Activated CD4-positive, alpha-beta T cell treated with anti-CD3 and anti-CD28 coated beads, Interleukin-2, amount 50 U/mL, for 1 hour (primary cell): ENCODE results near the gene HES6.
"Not testable (repeated sequence)": the region's sequence is repeated elsewhere in the genome, so short reads cannot be mapped to it uniquely, and the experiment has no call there.

Experiments used
- DNase-seq: peaks from one replicate; pipeline ENCODE4 v3.0.0-alpha.2; 2020

Gene HES6

DNA sequence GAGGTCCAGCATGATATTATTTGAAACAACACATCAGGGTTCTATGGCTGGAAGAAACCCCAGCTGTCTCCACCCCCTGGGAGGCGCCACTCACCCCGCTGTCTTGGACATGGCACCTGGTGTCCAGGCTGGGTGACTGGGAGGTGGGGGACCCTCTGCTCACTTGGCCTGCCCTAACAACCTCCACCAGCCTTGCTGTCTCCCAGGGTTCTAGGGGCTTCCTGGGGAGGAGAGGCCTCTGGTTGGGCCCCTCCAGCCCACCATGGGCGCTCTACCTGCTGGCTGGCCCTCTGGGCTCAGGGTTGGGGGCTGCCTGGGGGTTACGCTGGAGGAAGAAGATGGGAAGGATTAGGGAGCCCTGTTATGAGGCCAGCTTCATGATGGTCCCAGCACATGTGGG lies 32.3 kb upstream of the HES6 start:
- DNase-seq, result no peak

GRCh38 chr2:238271686-238272085 lies 31.8 kb upstream of the HES6 start:
- DNase-seq, result not testable (repeated sequence)

- DNase-seq, result no peak
Observed at GRCh38 chr2:238271061-238271554, 31.3 kb upstream of the HES6 start.

DNA sequence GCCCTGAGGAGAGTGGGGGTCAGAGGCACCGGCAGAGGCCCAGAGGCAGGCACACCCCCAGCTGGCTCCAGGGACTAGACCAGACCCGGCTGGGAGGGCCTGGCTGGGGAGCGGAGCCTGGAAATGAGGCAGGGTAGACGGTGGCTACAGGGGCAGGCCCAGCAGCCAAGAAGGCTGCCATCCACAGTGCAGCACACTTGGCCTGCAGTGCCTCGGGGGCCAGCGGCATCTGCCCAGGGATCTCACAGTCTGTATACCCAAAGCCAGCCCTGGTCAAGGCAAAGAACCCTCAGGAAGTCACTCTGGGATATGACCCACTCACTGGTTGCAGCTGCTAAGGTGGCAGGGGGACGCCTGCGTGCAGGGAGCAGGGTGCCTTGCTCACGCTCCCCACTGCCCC lies 30.8 kb upstream of the HES6 start:
- no peak for DNase-seq

DNA sequence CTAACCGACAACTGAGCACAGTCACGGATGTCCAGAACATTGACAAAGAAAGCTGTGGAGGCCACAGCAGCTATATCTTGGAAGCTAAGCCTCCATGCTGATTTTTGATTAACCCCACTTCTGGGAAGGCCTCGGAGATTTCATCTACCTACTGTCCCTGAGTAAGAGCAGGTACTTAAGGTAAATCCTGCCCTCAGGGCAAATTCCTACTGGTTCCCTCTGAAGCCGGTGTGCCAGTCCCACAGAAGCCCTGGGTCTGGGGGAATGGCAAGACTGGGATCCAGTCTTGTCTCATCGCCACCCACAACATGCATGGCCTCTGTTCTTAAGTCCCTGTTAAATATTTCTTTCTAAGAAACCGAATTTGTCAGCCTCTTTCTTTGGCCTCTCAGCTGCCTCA lies 29.9 kb upstream of the HES6 start:
- DNase-seq, result no peak

- DNase-seq, result no peak
Observed at GRCh38 chr2:238267884-238268680, 28.2 kb upstream of the HES6 start.

DNA sequence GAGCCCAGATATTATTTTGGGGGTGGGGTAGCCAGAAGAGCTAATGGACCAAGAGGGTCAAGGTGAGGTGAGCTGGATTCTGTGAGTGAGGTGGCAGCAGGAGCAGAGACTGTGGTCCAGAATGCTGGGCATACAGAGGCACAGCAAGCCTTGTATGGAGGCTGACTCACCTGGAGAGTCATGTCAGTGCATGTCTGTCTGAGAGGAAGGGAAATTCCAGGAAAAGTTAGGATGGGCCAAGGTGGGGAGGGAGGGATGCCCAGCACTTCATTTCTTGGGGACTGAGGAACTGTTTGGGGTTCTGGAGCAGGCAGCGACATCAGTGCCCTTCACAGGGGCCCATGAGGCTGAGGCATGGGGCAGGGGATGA lies 27.5 kb upstream of the HES6 start:
- DNase-seq, result no peak

- DNase-seq, result no peak
Observed at GRCh38 chr2:238265605-238266004, 25.8 kb upstream of the HES6 start.

GRCh38 chr2:238264072-238264460 lies 24.2 kb upstream of the HES6 start:
- DNase-seq, result no peak

- peak; percentile 74 for DNase-seq
Observed at GRCh38 chr2:238263204-238264071, 23.6 kb upstream of the HES6 start.

DNA sequence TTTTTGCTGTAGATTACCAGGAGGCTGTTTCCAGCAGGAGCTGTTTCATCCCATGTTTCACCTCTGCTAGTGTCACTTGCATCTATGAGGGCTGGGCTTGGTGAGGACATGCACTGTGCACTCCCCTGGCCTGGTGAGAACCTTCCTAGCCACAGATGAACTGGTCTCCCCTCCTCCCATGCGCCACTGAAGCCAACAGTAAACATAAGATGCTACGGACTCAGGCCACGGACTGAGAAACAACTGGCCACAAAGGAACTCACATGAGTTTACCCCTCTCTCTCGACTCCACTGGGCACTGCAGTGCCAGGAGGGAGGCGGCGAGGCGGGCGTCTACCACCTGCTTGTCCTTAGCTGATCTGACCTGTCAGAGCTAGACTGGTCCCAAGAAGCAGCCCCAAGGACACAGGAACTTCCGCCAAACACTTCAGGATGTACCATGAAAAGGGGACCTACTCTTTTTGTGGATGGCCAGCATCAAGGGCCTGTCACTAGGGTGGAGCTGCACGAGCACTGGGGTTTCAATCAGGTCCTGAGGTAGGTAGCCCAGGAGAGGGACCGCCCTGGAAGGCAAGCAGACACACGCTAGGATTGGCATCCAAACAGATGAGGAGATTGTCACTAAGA lies 22.8 kb upstream of the HES6 start:
- no peak for DNase-seq

- no peak for DNase-seq
Observed at GRCh38 chr2:238261718-238262375, 22.0 kb upstream of the HES6 start.

DNA sequence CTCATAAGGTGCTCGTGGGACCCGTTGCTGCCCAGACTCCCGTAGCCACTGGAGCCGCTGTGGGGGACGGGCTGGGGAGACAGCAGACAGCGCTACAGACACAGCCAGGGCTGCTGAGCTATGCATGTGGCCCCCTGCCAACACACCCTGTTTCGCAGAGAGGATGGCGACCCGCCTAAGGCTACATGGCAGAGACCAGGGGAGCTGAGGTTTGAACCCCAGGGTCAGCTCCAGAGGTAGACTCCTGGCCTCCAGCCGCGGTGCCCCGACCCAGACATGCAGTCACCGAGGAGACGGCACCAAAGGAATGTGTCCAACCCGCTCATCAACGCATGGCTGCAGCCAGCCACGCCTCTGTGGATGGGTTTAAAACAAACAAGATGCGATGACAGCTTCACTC lies 21.0 kb upstream of the HES6 start:
- no peak for DNase-seq

DNA sequence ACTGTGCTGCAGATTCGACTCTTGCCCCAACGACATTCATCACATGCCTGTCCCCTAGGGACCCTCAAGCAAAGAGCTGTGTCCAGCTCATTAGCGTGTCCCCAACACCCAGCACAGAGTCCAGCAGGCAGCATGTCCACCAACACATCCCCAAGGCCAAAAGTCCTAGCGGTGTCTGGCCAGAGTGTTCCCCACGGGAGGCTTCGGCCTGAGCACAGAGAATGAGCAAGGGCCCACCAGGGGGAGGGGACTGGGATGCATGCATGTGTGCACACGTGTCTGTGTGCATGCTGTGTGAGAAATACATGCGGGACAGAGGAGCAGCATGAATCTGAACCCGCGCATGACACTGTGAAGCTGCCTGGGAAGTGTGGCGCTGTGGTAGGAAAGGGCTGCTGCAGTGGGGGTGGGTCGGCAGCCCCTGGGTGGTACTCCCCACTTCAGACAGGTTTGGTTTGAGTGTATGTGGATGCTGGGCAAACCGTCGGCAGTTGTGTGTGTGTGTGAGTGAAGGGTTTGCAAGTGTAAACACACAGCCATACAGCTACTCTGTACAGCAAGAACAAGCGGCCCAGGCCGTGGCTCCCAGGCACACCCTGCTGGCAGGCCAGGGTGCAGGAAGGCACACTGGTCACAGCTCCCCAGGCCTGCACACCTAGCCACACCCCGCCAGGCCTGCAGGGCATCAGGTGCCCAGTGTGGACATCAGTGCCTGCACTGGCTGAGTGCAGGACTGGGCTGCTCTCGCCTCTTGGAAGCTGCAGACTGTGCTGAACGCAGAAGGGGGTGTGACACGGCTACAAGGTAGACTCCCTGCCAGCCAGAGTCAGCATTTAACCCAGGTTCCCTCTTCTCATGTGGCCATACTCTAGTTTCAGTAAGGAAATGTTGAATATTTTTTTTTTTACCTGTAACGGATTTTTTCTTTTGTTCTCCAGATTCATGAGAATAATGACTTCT lies 19.5 kb upstream of the HES6 start:
- DNase-seq, result no peak

- no peak for DNase-seq
Observed at GRCh38 chr2:238257786-238258700, 18.2 kb upstream of the HES6 start.

DNA sequence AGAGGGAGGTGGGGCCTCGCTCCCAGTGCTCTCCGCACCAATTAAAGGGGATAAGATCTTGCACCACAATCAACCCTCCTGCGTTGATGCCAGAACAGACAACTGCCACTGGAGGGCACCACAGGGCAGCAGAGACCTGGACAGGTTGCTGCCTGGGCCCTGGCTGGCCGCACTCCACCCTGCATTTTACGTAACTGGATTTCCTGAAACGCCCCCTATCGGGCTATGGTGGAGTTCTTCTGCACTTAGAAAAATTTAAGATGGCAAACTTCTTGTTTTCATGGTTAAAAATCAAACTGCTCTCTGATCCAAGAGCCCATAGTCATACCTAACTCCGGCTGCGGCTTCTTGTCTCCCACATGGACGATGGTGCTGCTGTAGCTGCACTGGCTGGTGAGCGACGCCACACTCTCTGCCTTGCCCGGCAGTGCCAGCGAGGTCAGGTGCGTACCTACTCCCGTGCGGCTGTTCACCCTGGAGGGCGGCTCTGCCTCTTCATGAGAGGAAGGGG lies 16.8 kb upstream of the HES6 start:
- peak; percentile 73 for DNase-seq

DNA sequence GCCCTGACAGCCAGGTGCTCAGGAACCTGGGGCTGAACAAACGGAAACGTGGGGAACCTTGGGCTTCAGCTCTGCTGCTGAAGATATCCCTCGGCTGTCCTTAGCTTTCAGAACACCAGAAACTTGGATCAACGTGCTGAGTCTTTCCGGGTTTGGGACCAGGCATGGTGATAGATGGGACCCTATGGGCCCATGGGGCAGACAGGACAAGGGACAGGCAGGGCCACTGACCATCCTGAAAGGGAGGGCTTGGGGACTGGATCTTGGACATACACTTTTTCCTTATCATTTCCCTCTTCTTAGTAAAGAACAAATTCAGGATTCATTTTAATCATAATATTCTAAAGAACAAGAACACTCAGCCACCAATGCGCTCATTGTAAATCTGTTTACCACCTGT lies 16.3 kb upstream of the HES6 start:
- DNase-seq, result no peak

DNA sequence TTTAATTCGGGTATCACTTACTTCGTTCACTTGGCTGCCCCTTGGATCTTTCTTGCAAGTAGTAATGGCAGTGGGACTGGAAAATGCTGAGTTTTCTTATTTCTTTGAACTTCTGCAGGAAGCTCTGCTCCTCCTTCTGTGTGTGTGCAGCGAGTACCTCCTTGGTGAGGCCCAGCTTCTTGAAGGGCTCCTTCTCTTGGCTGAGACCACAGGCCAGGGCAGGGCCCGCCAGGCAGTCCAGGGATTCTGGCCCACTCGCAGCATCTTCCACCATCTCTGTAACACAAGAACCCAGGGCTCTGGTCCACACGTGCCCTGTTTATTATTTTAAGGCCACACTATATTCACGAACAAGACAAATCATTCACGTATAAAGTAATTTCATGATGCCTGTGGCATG lies 15.8 kb upstream of the HES6 start:
- no peak for DNase-seq

- no peak for DNase-seq
Observed at GRCh38 chr2:238255151-238255551, 15.3 kb upstream of the HES6 start.

DNA sequence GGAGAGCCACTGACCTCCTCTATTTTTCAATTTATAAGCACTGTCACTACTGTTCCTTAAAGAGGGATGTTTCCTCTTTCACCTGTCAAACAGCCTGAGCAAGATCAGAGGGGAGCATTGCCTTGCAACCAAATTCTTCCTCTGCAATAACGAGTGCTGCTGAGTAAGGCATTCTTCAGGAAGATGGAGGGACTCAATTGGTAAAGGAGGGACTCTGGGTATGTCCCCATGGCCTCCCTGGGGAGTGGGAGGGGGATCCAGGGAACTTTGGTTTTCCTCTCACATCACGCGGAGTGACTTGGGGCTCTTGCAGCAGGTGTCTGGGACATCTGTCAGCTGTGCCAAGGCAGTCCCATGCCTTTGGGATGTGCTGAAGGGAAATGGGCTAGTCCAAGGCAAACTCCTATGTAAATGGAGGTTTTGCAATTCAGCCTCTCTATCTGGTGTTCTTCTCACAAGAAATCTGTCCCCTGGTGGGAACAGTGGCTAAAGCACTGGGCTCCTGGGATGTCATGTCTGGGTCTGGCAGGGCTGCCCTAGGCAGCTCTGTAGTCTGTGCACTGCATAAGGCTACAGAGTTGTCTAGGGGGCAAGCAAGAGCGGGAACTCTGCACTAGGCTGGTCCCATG lies 14.4 kb upstream of the HES6 start:
- no peak for DNase-seq
